T-helper 9 cell (primary cell): ENCODE results near the gene TPRN.
A peak's percentile ranks its signal among the peaks of the same experiment; 100 is the strongest.
"Not testable (repeated sequence)": the region's sequence is repeated elsewhere in the genome, so short reads cannot be mapped to it uniquely, and the experiment has no call there.

ENCODE experiments used
- DNase-seq: peaks from one replicate; pipeline ENCODE4 v3.0.0-alpha.2; 2020
- total RNA-seq, 2 donors: gene quantifications; one replicate each; lab custom pipeline; 2026; lab: John Stamatoyannopoulos, UW

TPRN gene
- 7.7 to 14.2 reads per million in 2 donors for total RNA-seq

- DNase-seq, result peak; percentile 96
Observed at GRCh38 chr9:137200311-137201204, at the start of gene TPRN. Gene TPRN (minus strand): TSS chr9:137200741. CDS start chr9:137200711, 30 bp downstream.

DNA sequence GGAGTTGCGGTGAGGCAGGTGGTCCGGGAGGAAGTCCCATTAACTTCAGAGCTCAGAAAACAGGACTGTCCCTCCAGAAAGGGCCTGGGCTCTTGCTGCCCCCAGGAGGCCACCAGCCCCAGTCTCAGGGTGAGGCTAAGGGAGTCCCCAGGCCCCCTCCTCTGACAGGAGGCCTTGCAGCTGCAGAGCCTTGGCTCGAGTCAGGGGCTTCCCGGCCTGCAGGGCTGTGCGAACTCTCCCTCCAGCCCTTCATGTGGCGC lies 47.3 kb upstream of the TPRN start:
- no peak for DNase-seq

DNA sequence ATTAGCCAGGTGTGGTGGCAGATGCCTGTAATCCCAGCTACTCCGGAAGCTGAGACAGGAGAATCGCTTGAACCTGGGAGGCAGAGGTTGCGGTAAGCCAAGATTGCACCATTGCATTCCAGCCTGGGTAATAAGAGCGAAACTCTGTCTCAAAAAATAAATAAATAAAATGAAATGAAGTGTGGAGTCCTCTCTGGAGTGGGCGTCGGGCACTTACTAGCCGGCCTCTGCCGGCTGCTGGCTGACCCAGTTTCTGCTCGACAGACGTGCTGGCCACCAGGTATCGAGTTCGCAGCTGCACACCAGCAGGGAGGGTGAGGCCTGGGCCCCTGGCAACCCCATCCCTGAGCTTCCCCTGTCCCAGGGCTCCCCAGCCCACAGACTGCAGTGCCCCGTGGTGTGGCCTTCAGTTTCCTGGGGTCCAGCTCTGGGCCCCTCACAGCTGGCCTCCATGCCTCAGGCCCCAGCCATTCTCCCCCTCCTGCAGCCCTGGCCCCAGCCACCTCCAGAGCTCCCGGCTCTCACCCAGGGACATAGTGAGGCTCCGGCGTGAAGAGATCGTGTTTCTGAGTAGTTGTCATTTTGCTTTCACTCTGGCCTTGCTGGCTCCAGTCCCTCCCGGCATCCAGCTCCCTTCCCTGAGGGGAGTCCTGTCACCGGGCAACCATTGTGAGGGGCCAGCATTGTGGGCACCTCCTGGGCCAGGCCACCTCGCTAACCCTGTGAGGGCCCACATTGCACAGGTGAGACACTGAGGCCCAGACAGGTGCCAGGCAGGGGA lies 46.8 kb upstream of the TPRN start:
- no peak for DNase-seq

DNA sequence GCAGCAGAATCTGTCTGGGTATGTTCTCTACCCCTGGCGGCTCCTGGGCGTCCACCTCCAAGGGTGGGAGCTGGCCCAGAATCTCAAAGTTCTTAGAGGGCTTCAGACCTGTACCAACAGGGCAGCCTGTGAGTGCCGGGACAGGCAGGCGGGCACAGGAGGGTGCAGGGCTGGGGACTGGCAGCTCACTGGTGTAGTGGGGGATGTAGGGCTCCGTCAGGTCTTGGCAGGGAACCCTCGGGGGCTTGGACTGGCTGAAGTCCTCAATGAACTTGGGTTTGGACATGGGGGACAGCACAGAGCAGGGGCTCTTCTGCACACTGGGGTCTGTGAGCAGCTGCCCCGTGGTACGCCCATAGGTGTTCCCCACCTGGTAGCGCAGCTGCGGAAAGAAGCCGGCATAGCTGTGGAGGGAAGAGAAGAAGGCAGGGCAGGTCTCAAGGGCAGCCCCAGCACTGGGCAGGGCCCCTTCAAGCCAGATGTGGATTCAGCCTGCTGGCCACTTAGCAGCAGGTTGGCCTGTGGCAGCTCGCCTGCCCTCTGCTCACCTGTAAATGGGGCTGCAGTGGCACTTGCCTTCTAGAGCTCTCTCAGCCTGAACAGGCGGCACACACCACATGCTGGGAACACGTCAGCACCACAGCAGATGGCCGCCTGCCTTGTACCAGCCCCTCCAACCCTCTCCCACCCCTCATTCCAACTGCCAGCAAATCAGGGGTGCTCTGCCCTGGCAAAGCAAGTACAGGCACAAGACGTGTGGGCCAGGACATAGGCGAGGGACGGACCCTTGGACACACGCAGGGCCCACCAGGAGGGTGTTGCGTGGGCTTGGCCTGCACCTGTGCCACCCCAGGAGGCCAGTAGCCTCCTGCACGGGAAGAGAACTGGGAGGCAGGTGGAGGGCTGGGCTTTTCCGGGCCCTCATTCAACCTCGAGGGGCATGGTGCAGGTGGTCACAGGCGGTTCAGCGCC lies 45.2 kb upstream of the TPRN start:
- DNase-seq, result no peak

DNA sequence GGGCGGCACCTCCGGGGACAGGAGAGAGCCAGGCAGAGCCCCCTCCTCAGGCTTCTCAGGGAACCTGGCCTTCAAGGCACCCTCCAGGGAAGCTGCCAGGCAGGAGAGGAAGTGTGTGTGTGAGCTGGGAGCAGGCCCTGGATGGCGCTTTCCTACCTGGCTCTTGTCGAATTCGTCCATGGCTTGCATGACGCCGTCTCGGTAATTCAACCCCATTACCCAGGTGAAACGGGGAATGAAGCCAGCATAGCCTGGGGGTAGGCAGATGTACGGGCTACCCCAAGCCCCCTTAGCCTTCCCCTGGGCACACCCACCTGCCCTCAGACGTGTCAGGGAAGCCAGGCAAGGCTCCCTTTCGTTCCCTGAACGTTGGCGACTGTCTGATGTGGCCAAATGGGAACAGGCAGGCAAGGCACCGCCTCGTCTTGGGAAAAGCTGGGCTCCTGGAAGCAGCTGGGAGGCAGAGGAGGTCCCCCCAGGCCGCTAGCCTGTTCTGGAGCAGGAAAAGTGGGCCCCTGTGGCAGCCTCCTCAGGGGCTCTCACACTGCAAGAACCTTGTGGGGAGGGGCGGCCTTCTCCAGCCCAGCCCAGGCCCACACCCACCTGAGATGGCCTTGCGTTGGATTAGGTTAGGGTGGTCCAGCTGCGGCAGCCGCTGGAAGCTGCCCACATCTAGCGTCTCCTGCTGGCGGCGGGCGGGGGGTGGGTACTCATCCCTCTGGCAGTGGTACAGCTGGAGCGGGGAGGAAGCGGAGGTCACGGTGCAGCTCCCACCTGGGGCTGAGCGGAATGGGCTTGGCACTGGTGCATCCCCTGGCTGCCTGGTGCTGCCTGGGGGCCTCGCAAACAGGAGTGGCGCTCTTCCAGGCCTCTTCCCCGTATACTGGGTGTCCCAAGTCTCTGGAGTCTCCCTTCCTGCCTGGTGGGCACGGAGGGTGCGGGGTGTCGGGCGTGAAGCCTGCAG lies 44.2 kb upstream of the TPRN start:
- DNase-seq, result no peak

- no peak for DNase-seq
Observed at GRCh38 chr9:137243626-137244485, 43.3 kb upstream of the TPRN start.

DNA sequence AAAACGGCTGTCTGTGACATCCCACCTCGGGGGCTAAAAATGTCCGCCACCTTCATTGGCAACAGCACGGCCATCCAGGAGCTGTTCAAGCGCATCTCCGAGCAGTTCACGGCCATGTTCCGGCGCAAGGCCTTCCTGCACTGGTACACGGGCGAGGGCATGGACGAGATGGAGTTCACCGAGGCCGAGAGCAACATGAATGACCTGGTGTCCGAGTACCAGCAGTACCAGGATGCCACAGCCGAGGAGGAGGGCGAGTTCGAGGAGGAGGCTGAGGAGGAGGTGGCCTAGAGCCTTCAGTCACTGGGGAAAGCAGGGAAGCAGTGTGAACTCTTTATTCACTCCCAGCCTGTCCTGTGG lies 42.7 kb upstream of the TPRN start:
- DNase-seq, result not testable (repeated sequence)

GRCh38 chr9:137242269-137243203 lies 42.0 kb upstream of the TPRN start:
- DNase-seq, result no peak

- DNase-seq, result peak; percentile 64
Observed at GRCh38 chr9:137241490-137242268, 41.1 kb upstream of the TPRN start.

DNA sequence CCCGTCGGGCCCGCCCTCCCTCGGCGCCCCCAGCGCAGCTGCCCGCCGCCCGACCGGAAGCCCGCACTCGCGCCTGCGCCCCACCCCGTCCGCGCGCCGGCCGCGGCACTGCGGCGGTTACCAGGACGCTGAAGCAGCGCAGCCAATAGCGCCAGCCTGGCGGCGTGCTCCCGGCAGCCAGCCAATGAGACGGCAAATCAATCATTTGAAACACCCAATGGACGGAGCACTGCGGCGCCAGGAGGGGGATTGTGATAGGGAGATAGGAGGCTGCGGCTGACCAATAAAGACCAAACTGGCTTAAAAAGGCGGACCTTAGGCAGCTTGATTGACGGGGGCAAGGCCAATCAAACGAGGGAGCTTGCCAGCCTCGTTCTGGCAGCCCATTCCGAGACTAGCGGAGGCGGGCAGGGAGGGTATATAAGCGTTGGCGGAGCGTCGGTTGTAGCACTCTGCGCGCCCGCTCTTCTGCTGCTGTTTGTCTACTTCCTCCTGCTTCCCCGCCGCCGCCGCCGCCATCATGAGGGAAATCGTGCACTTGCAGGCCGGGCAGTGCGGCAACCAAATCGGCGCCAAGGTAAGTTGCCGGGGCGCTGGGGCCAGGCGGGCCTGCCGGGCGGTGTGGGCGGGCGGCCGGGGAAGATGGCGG lies 40.4 kb upstream of the TPRN start, which contains the start of gene TUBB4B:
Gene TUBB4B, plus strand, starts transcription at position 447 of the 649 bp plus-strand sequence. Its CDS starts 74 bp downstream, at position 521.
- DNase-seq, result peak; percentile 93

DNA sequence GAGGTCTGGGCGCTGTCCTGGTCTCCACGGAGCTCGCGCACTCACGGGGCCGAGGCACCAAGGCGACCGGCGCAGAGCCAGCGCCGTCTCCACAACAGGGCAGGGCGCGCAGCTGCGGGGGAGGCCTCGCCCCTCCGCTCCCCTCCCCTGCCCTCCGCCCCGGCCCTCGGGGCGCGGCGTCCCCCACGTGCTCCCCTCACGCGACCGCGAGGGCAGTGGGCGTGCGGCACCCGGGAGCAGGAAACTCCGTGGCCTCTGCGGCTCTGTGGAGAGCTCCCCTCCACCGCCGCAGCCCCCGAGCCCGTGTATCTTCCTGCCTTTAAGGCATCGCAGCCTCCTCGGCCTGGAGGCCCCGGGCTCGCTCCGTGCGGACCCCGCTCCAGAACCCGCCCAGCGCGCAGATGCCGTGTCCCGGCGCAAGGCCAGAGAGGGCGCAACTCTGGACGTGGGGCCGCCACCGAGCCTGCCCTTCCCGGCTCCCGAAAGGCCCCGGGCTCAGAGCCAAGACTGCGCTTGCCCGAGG lies 39.8 kb upstream of the TPRN start:
- DNase-seq, result peak; percentile 59

DNA sequence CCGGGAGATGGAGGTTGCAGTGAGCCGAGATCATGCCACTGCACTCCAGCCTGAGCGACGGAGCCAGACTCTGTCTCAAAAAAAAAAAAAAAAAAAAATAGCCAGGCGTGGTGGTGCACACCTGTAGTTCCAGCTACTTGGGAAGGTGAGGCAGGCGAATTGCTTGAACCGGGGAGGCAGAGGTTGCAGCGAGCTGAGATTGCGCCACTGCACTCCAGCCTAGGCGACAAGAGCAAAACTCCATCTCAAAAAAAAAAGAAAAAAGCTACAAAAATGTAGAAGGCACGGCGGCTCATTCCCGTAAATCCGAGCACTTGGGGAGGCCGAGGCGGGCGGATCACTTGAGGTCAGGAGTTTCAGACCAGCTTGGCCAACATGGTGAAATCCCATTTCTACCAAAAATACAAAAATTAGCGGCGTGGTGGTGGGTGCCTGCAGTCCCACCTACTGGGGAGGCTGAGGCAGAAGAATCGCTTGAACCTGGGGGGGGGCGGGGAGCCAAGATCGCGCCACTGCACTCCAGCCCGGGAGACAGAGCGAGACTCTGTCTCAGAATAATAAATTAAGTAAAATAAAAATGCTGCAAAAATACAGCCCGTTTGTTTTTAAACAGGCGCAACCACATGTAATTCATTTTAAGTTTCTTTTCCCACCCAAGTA lies 39.1 kb upstream of the TPRN start:
- DNase-seq, result not testable (repeated sequence)

DNA sequence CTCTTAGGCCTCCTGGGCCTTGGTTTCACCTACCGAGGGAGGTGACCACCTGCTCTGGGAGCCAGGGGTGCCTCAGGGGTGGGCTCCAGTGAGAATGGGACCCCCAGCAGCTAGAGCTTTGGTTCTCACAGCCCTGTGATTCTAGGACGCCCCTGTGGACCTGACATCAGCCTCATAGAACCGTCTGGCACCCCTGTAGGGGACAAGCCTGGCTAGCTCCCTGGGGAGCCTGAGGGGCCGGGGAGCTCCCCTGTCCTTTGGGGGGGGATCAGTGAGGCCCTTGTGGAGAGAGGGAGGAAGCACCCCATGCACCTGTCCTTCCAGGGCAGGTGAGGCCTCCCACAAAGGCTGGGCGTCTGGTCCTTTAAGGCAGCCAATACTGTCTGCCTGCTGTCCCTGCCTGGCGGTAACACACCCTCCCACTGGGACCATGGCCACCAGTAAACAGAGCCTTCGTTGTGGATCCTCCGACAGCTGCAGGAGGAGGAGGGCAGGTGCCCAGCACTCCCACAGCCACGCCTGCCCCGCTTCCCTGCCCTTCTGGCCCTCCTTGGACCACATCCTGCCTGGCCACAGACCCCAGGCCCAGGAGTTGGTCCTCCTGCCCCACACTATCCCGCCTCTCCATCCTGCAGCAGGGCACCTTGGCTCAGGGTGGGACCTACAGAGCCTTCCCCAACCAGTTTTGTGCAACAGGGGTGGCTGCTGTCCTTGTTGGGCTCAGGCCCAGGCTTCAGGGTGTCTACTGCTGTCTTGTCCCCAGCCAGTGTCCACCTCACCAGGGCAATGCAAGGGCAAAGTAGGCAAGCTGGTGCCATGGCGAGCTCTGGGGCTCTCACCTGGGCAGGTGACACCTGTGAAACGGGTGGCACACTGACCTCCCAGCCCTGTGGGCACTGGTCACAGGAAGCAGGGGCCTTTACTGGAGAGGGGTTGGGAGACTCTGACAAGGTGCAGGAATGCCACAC lies 37.5 kb upstream of the TPRN start:
- DNase-seq, result no peak

DNA sequence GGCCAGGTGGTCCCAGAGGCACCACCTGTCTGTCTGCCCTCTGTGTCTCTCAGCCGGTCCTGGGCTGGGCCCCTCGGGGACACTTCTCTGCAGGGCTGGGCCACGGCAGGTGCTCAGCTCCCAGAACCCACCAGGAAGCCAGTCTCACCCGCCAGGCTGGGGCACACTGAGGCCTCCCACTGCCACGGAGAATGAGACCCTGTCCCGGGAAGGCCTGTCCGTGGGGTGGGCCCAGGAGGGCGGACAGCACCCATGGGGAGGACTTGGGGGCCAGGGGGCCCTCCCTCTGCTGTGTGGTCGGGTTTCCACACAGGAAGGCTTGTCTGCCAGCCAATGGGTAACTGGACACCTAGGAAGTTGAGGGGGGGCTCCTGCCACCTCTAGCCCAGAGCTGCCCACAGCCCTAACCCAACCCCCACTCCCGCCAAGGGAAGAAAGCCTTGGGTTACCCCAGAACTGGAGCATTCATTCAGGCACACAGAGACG lies 36.4 kb upstream of the TPRN start:
- DNase-seq, result no peak

GRCh38 chr9:137236238-137236935 lies 35.8 kb upstream of the TPRN start:
- DNase-seq, result peak; percentile 92
